RCC 7860 (cell line): Measurements from ENCODE around the gene DAPK3.
A peak's percentile ranks its signal among the peaks of the same experiment; 100 is the strongest.
"Not testable (repeated sequence)": the region's sequence is repeated elsewhere in the genome, so short reads cannot be mapped to it uniquely, and the experiment has no call there.

Experiments
- DNase-seq: peaks from one replicate; pipeline ENCODE4 v3.0.0-alpha.2; 2015; ENCODE audit warnings: low spot score
- FAIRE-seq: peaks from 2 replicates; lab custom pipeline; 2012; peaks lifted over from hg19 to GRCh38; lab: Jason Lieb, UNC

Gene DAPK3

GRCh38 chr19:4007021-4007835, 36.3 kb upstream of the DAPK3 start, which contains the start of gene PIAS4:
TSS of gene PIAS4 (plus strand) at chr19:4007736. CDS start at chr19:4007761, 25 bp downstream.
- DNase-seq: peak; percentile 83
- FAIRE-seq: no peak

GRCh38 chr19:4005436-4005835, 34.5 kb upstream of the DAPK3 start:
- FAIRE-seq, DNase-seq: not testable (repeated sequence)

DNA sequence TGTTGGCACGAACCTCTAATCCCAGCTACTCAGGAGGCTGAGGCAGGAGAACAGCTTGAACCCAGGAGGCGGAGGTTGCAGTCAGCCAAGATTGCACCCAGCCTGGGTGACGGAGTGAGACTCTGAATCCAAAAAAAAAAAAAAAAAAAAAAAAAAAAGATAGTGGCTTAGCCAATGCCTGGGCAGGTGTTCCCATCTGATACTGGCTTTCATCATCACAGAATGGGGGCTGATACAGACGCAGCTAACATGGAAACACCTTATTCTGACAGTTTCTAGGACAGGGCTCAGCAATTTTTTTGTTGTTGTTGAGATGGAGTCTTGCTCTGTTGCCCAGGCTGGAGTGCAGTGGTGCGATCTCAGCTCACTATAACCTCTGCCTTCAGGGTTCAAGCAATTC, 29.9 kb upstream of the DAPK3 start:
- not testable (repeated sequence) for FAIRE-seq, DNase-seq

DNA sequence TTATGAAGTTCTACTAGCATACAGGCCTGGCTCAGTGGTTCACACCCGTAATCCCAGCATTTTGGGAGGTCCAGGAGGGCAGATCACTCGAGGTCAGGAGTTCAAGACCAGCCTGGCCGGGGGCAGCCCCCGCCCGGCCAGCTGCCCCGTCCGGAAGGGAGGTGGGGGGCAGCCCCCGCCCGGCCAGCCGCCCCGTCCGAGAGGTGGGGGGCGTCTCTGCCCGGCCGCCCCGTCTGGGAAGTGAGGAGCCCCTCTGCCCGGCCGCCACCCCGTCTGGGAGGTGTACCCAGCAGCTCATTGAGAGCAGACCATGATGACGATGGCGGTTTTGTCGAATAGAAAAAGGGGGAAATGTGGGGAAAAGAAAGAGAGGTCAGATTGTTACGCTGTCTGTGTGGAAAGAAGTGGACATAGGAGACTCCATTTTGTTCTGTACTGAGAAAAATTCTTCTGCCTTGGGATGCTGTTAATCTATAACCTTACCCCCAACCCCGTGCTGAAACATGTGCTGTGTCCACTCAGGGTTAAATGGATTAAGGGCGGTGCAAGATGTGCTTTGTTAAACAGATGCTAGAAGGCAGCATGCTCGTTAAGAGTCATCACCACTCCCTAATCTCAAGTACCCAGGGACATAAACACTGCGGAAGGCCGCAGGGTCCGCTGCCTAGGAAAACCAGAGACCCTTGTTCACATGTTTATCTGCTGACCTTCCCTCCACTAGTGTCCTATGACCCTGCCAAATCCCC, 27.9 kb upstream of the DAPK3 start:
- DNase-seq, FAIRE-seq: not testable (repeated sequence)

DNA sequence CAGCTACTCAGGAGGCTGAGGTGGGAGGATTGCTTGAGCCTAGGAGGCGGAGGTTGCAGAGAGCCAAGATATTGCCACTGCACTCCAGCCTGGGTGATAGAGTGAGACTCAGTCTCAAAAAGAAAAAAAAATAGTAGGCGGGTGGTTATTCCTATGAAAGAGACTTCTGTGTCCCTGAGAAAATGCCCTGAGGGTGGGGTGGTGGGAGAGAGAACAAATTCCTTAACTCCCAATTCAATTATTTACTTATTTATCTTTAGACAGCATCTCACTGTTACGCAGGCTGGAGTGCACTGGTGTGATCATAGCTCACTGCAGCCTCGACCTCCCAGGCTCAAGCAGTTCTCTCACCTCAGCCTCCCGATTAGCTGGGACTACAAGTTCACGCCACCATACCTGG, 24.7 kb upstream of the DAPK3 start:
- FAIRE-seq: no peak

GRCh38 chr19:3990815-3991117, 19.9 kb upstream of the DAPK3 start:
- no peak for DNase-seq
- no peak for FAIRE-seq

More for the DNA sequence above, 24.7 kb upstream of the DAPK3 start:
- no peak for DNase-seq

DNA sequence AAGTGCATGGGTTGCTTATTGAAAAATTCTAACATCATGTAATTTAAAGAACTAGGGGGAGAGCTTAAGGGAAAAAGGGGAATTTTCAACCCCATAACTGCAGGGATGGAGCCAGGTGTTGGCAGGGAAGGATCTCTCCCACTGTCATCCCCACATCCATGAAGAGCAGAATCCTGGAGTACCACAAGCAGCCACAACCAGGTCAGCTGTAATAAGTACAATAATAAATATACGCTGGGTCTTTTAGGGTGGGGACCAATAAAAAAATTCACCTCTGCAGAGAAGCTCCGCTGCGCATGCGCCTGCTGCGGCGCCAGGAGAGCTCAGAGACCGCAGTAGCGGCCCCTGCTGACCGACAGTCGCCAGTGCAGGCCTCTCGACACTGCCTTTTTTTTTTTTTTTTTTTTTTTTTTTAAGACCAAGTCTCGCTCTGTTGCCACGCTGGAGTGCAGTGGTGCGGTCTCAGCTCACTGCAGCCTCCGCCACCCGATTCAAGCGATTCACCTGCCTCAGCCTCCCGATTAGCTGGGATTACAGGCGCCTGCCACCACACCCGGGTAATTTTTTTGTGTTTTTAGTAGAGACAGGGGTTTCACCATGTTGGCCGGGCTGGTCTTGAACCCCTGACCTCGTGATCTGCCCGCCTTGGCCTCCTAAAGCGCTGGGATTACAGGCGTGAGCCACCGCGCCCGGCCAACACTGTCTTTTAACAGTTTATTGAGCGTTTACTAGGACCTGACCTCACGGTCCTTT, 16.9 kb upstream of the DAPK3 start:
- FAIRE-seq (peak; percentile 54), DNase-seq (peak; percentile 70)

- FAIRE-seq (peak; percentile 45), DNase-seq (peak; percentile 60)
Measured at GRCh38 chr19:3986260-3987041, 15.6 kb upstream of the DAPK3 start.

- DNase-seq (no peak), FAIRE-seq (no peak)
Measured at GRCh38 chr19:3985643-3986259, 14.9 kb upstream of the DAPK3 start.

- FAIRE-seq: no peak
Measured at GRCh38 chr19:3984908-3985642, 14.2 kb upstream of the DAPK3 start, which contains the start of gene EEF2. TSS of gene EEF2 (minus strand) at chr19:3985463. CDS start at chr19:3985380, 83 bp downstream.

GRCh38 chr19:3984584-3984907, 13.6 kb upstream of the DAPK3 start:
- no peak for FAIRE-seq
- DNase-seq: no peak

More at GRCh38 chr19:3984908-3985642, 14.2 kb upstream of the DAPK3 start, which contains the start of gene EEF2:
- DNase-seq: peak; percentile 81

GRCh38 chr19:3983936-3984583, 13.2 kb upstream of the DAPK3 start:
- DNase-seq: peak; percentile 84
- FAIRE-seq: no peak

DNA sequence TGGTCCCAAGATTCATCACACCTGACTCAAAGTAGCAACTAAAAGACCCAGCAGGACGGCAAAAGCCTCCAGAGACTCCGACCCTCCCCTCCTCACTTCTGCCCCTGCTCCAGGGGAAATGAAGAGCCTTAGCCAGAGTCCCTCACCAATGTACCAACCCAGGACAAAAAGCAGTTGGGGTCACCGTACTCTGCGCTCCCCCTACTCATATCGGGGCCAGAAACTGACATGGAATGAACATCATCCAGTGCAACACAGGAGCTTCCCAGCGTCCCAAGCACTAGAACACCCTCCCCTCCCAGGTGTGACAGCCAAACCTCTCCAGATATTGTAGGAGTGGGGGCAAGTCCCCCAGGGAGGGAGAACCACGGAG, 12.6 kb upstream of the DAPK3 start:
- FAIRE-seq (no peak), DNase-seq (no peak)

DNA sequence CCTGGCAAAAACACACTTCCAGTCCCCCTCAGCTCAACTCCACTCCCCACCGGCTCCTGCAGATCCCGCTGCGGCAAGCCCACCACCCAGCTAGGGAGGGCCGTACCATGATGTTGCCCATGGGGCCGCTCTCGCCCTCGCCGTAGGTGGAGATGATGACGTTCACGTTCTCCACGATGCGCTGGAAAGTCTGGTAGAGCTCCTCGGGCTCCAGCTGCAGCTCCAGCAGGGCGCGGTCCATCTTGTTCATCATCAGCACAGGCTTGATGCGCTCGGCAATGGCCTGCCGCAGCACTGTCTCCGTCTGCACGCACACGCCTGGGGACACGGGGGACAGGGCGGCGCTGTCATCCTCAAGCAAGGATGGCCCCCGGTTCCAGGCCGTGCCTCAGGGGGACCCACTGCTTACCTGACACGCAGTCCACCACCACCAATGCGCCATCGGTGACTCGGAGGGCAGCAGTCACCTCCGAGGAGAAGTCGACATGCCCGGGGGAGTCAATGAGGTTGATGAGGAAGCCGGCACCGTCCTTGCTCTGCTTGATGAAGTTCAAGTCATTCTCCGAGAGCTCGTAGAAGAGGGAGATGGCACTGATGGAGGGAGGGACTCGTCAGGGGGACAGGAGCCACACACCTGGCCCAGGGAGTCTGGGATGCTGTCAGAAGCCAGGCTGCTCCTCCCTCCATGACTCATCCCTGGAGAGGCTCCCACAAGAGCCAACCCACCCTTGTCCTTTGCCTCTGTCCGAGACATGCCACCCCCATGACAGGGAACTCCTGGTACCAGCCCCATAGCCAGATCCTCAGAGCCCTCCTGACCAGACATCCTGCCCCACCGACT, 12.0 kb upstream of the DAPK3 start:
- peak; percentile 76 for DNase-seq
- FAIRE-seq: no peak

GRCh38 chr19:3981736-3982681, 11.1 kb upstream of the DAPK3 start:
- FAIRE-seq: no peak
- DNase-seq: no peak

- DNase-seq (no peak), FAIRE-seq (no peak)
Measured at GRCh38 chr19:3981373-3981735, 10.5 kb upstream of the DAPK3 start.
